GM23248 (cell line): ENCODE data around the gene EDAR.

Experiments used
- EZH2 ChIP-seq: fragments of 200-600 bp; sonication (generic); IDR thresholded peaks from 2 replicates; pipeline ENCODE4 v1.6.1; 2018; ENCODE audit warnings: antibody characterized with exemption, mild to moderate bottlenecking; ENCODE audit not compliant: insufficient read depth, poor library complexity, severe bottlenecking
- EZH2phosphoT487 ChIP-seq: fragments of 200-600 bp; sonication (generic); IDR thresholded peaks from 2 replicates; pipeline ENCODE4 v1.6.1; 2018; ENCODE audit warnings: antibody characterized with exemption, moderate library complexity, mild to moderate bottlenecking, low read depth; ENCODE audit not compliant: insufficient read depth

- TF ChIP-seq EZH2 = no peak
- no peak for TF ChIP-seq EZH2phosphoT487
These were observed 54.3 kb downstream of the EDAR start for GRCh38 chr2:108934583-108935245.
